HG02763 (cell line): ENCODE data around the gene SEPTIN3.
"Not testable (repeated sequence)": the region's sequence is repeated elsewhere in the genome, so short reads cannot be mapped to it uniquely, and the experiment has no call there.

Experiments used
- ATAC-seq: cut with Tn5 transposase; IDR thresholded peaks from one replicate; pipeline ENCODE4 v1.9.1; 2021; ENCODE audit warnings: mild to moderate bottlenecking, moderate library complexity; ENCODE audit not compliant: unreplicated experiment

SEPTIN3 gene

GRCh38 chr22:41939981-41940831 lies 29.0 kb upstream of the SEPTIN3 start:
- peak; percentile 57 for ATAC-seq

GRCh38 chr22:41940832-41941765 lies 28.1 kb upstream of the SEPTIN3 start:
- peak; percentile 29 for ATAC-seq

GRCh38 chr22:41943661-41944209 lies 25.5 kb upstream of the SEPTIN3 start:
- ATAC-seq: no peak

- ATAC-seq: peak; percentile 85
Observed at GRCh38 chr22:41946629-41947423, 22.4 kb upstream of the SEPTIN3 start, which contains the start of gene CENPM. Gene CENPM (minus strand): TSS chr22:41947152. CDS start chr22:41947076, 76 bp downstream.

GRCh38 chr22:41947424-41948080 lies 21.7 kb upstream of the SEPTIN3 start:
- no peak for ATAC-seq

GRCh38 chr22:41948142-41948541 lies 21.1 kb upstream of the SEPTIN3 start:
- no peak for ATAC-seq

- not testable (repeated sequence) for ATAC-seq
Observed at GRCh38 chr22:41948928-41949296, 20.3 kb upstream of the SEPTIN3 start.

- ATAC-seq: no peak
Observed at GRCh38 chr22:41949297-41949965, 19.8 kb upstream of the SEPTIN3 start.

GRCh38 chr22:41951898-41952474 lies 17.3 kb upstream of the SEPTIN3 start, which contains the start of gene SMIM45:
Gene SMIM45 (plus strand): TSS chr22:41952150.
- ATAC-seq: no peak

- ATAC-seq: no peak
Observed at GRCh38 chr22:41952713-41953112, 16.5 kb upstream of the SEPTIN3 start.

- no peak for ATAC-seq
Observed at GRCh38 chr22:41957941-41958556, 11.2 kb upstream of the SEPTIN3 start.

- no peak for ATAC-seq
Observed at GRCh38 chr22:41963453-41964111, 5.7 kb upstream of the SEPTIN3 start.

GRCh38 chr22:41964112-41964491 lies 5.1 kb upstream of the SEPTIN3 start:
- no peak for ATAC-seq

- ATAC-seq: no peak
Observed at GRCh38 chr22:41966225-41966606, 3.0 kb upstream of the SEPTIN3 start.

- no peak for ATAC-seq
Observed at GRCh38 chr22:41966607-41967240, 2.5 kb upstream of the SEPTIN3 start.

GRCh38 chr22:41968601-41969000 lies 642 bp upstream of the SEPTIN3 start:
- ATAC-seq: no peak

- no peak for ATAC-seq
Observed at GRCh38 chr22:41970601-41971000, 1.4 kb downstream of the SEPTIN3 start.

GRCh38 chr22:41971431-41971830 lies 2.2 kb downstream of the SEPTIN3 start:
- no peak for ATAC-seq
